A549 treated with DMSO at 1 μM for 4 hours (cell line): ENCODE results near the gene YWHAE. TPM values are rescaled to one million over a fixed set of nuclear protein-coding genes. Genes with fewer than 3 reads are reported as not detected.

Experiments
- total RNA-seq: library from RNA; stranded (reverse); fragments of 200-300 nt; extraction: Qiagen RNA extraction; gene quantifications from 5 replicates; pipeline ENCODE4 v1.2.3, GENCODE V29; 2022; ENCODE audit warnings: low read depth

The YWHAE gene
- total RNA-seq: 565 to 1,004 TPM (median 594 TPM) in 5 replicates

DNA sequence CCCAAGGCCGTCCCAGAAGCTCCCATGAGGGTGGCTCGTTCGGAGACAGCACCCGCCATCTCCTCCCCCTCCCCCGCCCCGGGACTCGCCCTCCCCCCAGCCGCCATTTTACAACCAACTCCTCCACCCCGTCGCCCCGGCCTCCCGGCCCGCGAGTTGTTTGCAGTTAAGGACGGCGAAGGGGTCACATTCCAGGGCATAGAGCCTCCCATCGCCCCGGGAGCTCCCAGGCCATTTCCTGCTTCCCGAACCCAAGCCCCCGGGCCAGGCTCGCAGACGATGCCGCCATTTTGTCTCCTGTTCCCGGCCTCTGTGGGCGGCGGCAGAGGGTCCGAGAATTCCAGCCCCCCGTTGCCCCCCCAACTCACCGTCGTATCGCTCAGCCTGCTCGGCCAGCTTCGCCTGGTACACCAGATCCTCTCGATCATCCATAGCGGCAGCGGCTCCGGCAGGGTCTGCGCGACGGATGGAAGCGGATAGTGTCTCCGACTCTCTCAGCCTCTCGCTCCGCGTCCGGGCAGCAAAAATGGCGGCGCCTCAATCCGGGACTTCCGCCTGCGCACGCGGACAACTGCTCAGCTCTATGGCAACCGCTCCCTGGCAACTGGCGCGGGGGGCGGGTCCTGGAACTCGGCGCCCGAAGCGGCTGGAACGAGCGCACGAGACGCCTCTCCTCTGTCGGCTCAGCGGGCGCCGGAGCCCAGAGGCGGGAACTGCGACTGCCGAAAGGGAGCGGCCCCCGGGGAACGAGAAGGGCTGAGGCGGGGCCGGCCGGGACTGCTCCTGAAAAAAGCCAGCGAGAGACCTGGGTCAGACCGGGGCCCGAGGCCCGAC lies at the start of gene YWHAE:
YWHAE (minus strand) TSS at position 544 of the 834 bp plus-strand sequence; CDS start at position 432, 112 bp downstream.

Other genes starting within 250 kb of the YWHAE start
- gene ABR, start 220.2 kb downstream of the YWHAE start, total RNA-seq: 99.5 to 115 TPM (median 106 TPM) in 5 replicates
- not detected in 5 replicates for gene BHLHA9, start 129.8 kb downstream of the YWHAE start, total RNA-seq
- not detected in 5 replicates for gene TRARG1, start 120.6 kb downstream of the YWHAE start, total RNA-seq
- 75.7 to 89.3 TPM (median 83.2 TPM) in 5 replicates for gene CRK, start 56.0 kb upstream of the YWHAE start, total RNA-seq
- gene MYO1C, start 92.5 kb upstream of the YWHAE start, total RNA-seq: 116 to 144 TPM (median 135 TPM) in 5 replicates
- 23.1 to 26.6 TPM (median 25.3 TPM) in 5 replicates for gene INPP5K, start 116.4 kb upstream of the YWHAE start, total RNA-seq
- gene PITPNA, start 162.6 kb upstream of the YWHAE start, total RNA-seq: 60.8 to 70.1 TPM (median 65.9 TPM) in 5 replicates
- gene SLC43A2, start 228.6 kb upstream of the YWHAE start, total RNA-seq: 6.0 to 8.2 TPM (median 7.1 TPM) in 5 replicates
- gene SCARF1, start 245.5 kb upstream of the YWHAE start, total RNA-seq: 0.16 to 0.43 TPM (median 0.24 TPM) in 5 replicates
- 13.4 to 18.0 TPM (median 17.5 TPM) in 5 replicates for gene RILP, start 249.6 kb upstream of the YWHAE start, total RNA-seq